ENCODE measurements around the gene CCL22.

- TF ChIP-seq CTCF (IDR thresholded peaks at IDR 0.05; ENCODE audit: low read length) (no peak), EZH2 (IDR thresholded peaks at IDR 0.05; ENCODE audit: borderline replicate concordance, low read length) (no peak)
Measured at GRCh38 chr16:57392694-57393093, 34.1 kb downstream of the CCL22 start.

All from OCI-LY1 (cell line).